Suprapubic skin (tissue), 4 donors: ENCODE data around the gene PLS1.

Source experiments
- CTCF ChIP-seq, 2 donors: fragments of 200-600 bp in 1 of 2; fragments of 450-650 bp in 1 of 2; sonication (generic) in 1 of 2; IDR thresholded peaks; one replicate each; pipeline ENCODE4 v1.5.1; 2016 to 2019; ENCODE audit warnings: antibody characterized with exemption in 2 of 2, mild to moderate bottlenecking in 1 of 2, moderate library complexity in 1 of 2
- EP300 ChIP-seq: sonication (generic); formaldehyde crosslinking; IDR thresholded peaks from one replicate; pipeline ENCODE4 v1.6.1; 2017; ENCODE audit warnings: antibody characterized with exemption
- POLR2A ChIP-seq, 2 donors: fragments of 450-650 bp; IDR thresholded peaks; one replicate each; pipeline ENCODE4 v1.6.1; 2017; ENCODE audit warnings: antibody characterized with exemption in 2 of 2, mild to moderate bottlenecking in 2 of 2, moderate library complexity in 2 of 2
- POLR2AphosphoS5 ChIP-seq, 3 donors: sonication (generic); formaldehyde crosslinking; IDR thresholded peaks; one replicate each; pipeline ENCODE4 v1.6.1; 2017; ENCODE audit warnings: antibody characterized with exemption in 3 of 3

GRCh38 chr3:142641504-142641903, 45.3 kb downstream of the PLS1 start:
- TF ChIP-seq CTCF (IDR thresholded peaks at IDR 0.05) (no peak), POLR2AphosphoS5 (IDR thresholded peaks at IDR 0.05) (no peak), POLR2A (IDR thresholded peaks at IDR 0.05) (no peak), EP300 (no peak)
